Keratinocyte (primary cell): ENCODE results near the gene WDR93. TPM values are rescaled to one million over a fixed set of nuclear protein-coding genes. Genes with fewer than 3 reads are reported as not detected.

Experiments
- DNase-seq: peaks from one replicate; pipeline ENCODE4 v3.0.0-alpha.2; 2011; ENCODE audit warnings: low read depth, missing footprints, low spot score
- FAIRE-seq: peaks from 2 replicates; lab custom pipeline; 2011; peaks lifted over from hg19 to GRCh38; lab: Jason Lieb, UNC
- H2AFZ ChIP-seq: 2 replicates; pipeline ENCODE4 v1.6.0; 2012; ENCODE audit warnings: low read length, control low read depth, inconsistent platforms; ENCODE audit not compliant: control insufficient read depth
- H3K27ac ChIP-seq: 2 replicates; pipeline ENCODE4 v1.5.1; 2011; ENCODE audit warnings: low read length; ENCODE audit not compliant: control insufficient read depth, insufficient read depth
- H3K27me3 ChIP-seq: 3 replicates; pipeline ENCODE4 v1.6.0; 2011; ENCODE audit warnings: low read length; ENCODE audit not compliant: control insufficient read depth, insufficient read depth; ENCODE audit errors: extremely low read depth
- H3K36me3 ChIP-seq, 2 experiments: 2 replicates in 1 of 2; 3 replicates in 1 of 2; pipeline ENCODE4 v1.5.1; 2011; ENCODE audit warnings: low read length in 2 of 2, mild to moderate bottlenecking in 1 of 2; ENCODE audit not compliant: control insufficient read depth in 2 of 2, insufficient read depth in 2 of 2; ENCODE audit errors: extremely low read depth in 1 of 2
- H3K4me1 ChIP-seq: 3 replicates; pipeline ENCODE4 v1.5.1; 2011; ENCODE audit warnings: low read length; ENCODE audit not compliant: control insufficient read depth, insufficient read depth; ENCODE audit errors: extremely low read depth
- H3K4me2 ChIP-seq: 3 replicates; pipeline ENCODE4 v1.6.0; 2011; ENCODE audit warnings: low read depth, low read length; ENCODE audit not compliant: control insufficient read depth, insufficient read depth; ENCODE audit errors: extremely low read depth
- H3K4me3 ChIP-seq, 3 experiments: fragments of 200-600 bp in 1 of 3; sonication (generic) in 1 of 3; 2 replicates in 2 of 3; 3 replicates in 1 of 3; pipeline ENCODE4 v1.5.1; 2011 to 2016; ENCODE audit warnings: low read length in 3 of 3, mild to moderate bottlenecking in 3 of 3, control low read depth in 2 of 3, inconsistent platforms in 1 of 3, low read depth in 1 of 3, mixed read lengths in 1 of 3, mixed run types in 1 of 3, moderate library complexity in 1 of 3; ENCODE audit not compliant: control insufficient read depth in 2 of 3, insufficient read depth in 2 of 3; ENCODE audit errors: extremely low read depth in 1 of 3
- H3K79me2 ChIP-seq: 2 replicates; pipeline ENCODE4 v1.6.0; 2012; ENCODE audit warnings: low read length; ENCODE audit not compliant: control insufficient read depth, insufficient read depth
- H3K9ac ChIP-seq: 3 replicates; pipeline ENCODE4 v1.6.0; 2011; ENCODE audit warnings: low read length; ENCODE audit not compliant: control insufficient read depth, insufficient read depth; ENCODE audit errors: extremely low read depth
- H3K9me1 ChIP-seq: 3 replicates; pipeline ENCODE4 v1.6.0; 2011; ENCODE audit warnings: low read length; ENCODE audit not compliant: control insufficient read depth, insufficient read depth; ENCODE audit errors: extremely low read depth
- H3K9me3 ChIP-seq: 2 replicates; pipeline ENCODE4 v1.5.1; 2012; ENCODE audit warnings: low read depth, low read length; ENCODE audit not compliant: control insufficient read depth
- H4K20me1 ChIP-seq: 3 replicates; pipeline ENCODE4 v1.6.0; 2011; ENCODE audit warnings: low read length; ENCODE audit not compliant: control insufficient read depth, insufficient read depth; ENCODE audit errors: extremely low read depth
- CTCF ChIP-seq, 3 experiments: IDR thresholded peaks in 1 of 3; conservative IDR thresholded peaks in 1 of 3; optimal IDR thresholded peaks in 1 of 3; 2 replicates in 2 of 3; 3 replicates in 1 of 3; pipeline versions ENCODE3 to v1.5.1; 2011; ENCODE audit warnings: low read length in 3 of 3, mild to moderate bottlenecking in 3 of 3, moderate library complexity in 2 of 3, control low read depth in 1 of 3, inconsistent platforms in 1 of 3; ENCODE audit not compliant: insufficient read depth in 2 of 3; ENCODE audit errors: extremely low read depth in 1 of 3
- EZH2 ChIP-seq: IDR thresholded peaks from one replicate; pipeline ENCODE4 v1.6.1; 2012; ENCODE audit warnings: inconsistent platforms, mild to moderate bottlenecking, low read length, moderate library complexity
- dilution Hi-C: fragments of 300-500 bp; cut with MboI; formaldehyde crosslinking; loops from one replicate; pipeline ENCODE4 v1.7.0; 2020; ENCODE audit warnings: low sequenced_read_pairs; ENCODE audit not compliant: extremely low pct_ligation_motif_present
- polyA plus RNA-seq, 5 experiments: library from polyadenylated mRNA; depleted of rRNA in 3 of 5; stranded (reverse) in 3 of 5; stranded (forward) in 1 of 5; unstranded in 1 of 5; fragments of >200 nt; gene quantifications; 1 replicate in 1 of 5; 2 replicates in 3 of 5; 3 replicates in 1 of 5; pipeline versions ENCODE4 v1.2.1 to v1.2.3, GENCODE V29; 2011 to 2012; ENCODE audit warnings: missing spikeins in 2 of 5, low read depth in 1 of 5, low replicate concordance in 1 of 5

Gene WDR93
- polyA plus RNA-seq, 1 donor (not counting 4 experiments of a cell fraction or from before 2014, with no cell fraction given): 0.05 TPM

- Histone ChIP-seq H3K36me3 (no peaks in the 10 kb centered on the region), H3K9ac (no peak overlapping the region), H3K4me3 (no peak overlapping the region), H3K4me1 (no peaks in the 10 kb centered on the region), H3K27ac (no peak overlapping the region), H3K9me3 (no peaks in the 10 kb centered on the region), H4K20me1 (no peaks in the 10 kb centered on the region), H3K27me3 (no peaks in the 10 kb centered on the region), H3K9me1 (no peaks in the 10 kb centered on the region), H3K79me2 (no peaks in the 10 kb centered on the region), H2AFZ (no peak overlapping the region), H3K4me2 (no peak overlapping the region)
- no peak for DNase-seq
- TF ChIP-seq EZH2: no peak
- no peak for TF ChIP-seq CTCF (optimal IDR thresholded peaks at IDR 0.05 in 1 of 3, IDR thresholded peaks at IDR 0.05 in 1 of 3, conservative IDR thresholded peaks at IDR 0.05 in 1 of 3; ENCODE audit: extremely low read depth in 1 of 3, insufficient read depth in 2 of 3, low read length in 3 of 3)
- dilution Hi-C loops: no loop called here
- no peak for FAIRE-seq
Observed at GRCh38 chr15:89669941-89670340, 20.7 kb upstream of the WDR93 start.

- Histone ChIP-seq H3K27me3 (no peaks in the 10 kb centered on the region), H3K9me1 (no peaks in the 10 kb centered on the region), H2AFZ (no peak overlapping the region), H3K9ac (no peak overlapping the region), H3K4me1 (no peaks in the 10 kb centered on the region), H3K9me3 (no peaks in the 10 kb centered on the region), H3K4me2 (no peak overlapping the region), H4K20me1 (no peaks in the 10 kb centered on the region), H3K4me3 (no peak overlapping the region), H3K27ac (no peak overlapping the region), H3K36me3 (no peaks in the 10 kb centered on the region), H3K79me2 (no peaks in the 10 kb centered on the region)
- FAIRE-seq (no peak), DNase-seq (no peak)
- dilution Hi-C loops: no loop called here
- TF ChIP-seq EZH2 (no peak), CTCF (optimal IDR thresholded peaks at IDR 0.05 in 1 of 3, IDR thresholded peaks at IDR 0.05 in 1 of 3, conservative IDR thresholded peaks at IDR 0.05 in 1 of 3; ENCODE audit: extremely low read depth in 1 of 3, insufficient read depth in 2 of 3, low read length in 3 of 3) (no peak)
Observed at GRCh38 chr15:89670971-89671560, 19.5 kb upstream of the WDR93 start.
